HCT116 (cell line): ENCODE measurements around the gene NECAB2. TPM values are rescaled to one million over a fixed set of nuclear protein-coding genes. Genes with fewer than 3 reads are reported as not detected.

Experiments
- ATAC-seq: fragments of 200-7000 bp; cut with Tn5 transposase; 2 replicates; pipeline ENCODE4 v1.9.1; 2020; ENCODE audit warnings: mild to moderate bottlenecking, moderate library complexity
- BruUV-seq: library from RNA; stranded (reverse); fragments of 400-500 nt; replicated peaks from 2 replicates; lab custom pipeline; 2021; lab: Mats Ljungman, UMichigan
- CTCF ChIA-PET: fragments of 300-600 bp; sonication (Branson Sonifier 250); formaldehyde crosslinking; loops from one replicate; lab custom pipeline; 2021; ENCODE audit warnings: antibody characterized with exemption; lab: Charles Lee
- POLR2A ChIA-PET: fragments of 300-600, 350-600 bp; sonication (Branson Sonifier 250); formaldehyde crosslinking; loops from one replicate; lab custom pipeline; 2021; ENCODE audit warnings: antibody characterized with exemption; lab: Charles Lee
- RAD21 ChIA-PET, 2 experiments: fragments of 300-600 bp; sonication (Branson Sonifier 250); formaldehyde crosslinking; loops; one replicate each; lab custom pipeline; 2023; ENCODE audit warnings: low total read pairs in 2 of 2; ENCODE audit not compliant: uncharacterized antibody in 2 of 2, unreplicated experiment in 2 of 2, low non-redundant PET in 1 of 2; lab: Charles Lee
- DNase-seq: peaks from one replicate; pipeline ENCODE4 v3.0.0-alpha.2; 2010; ENCODE audit warnings: low read depth, low spot score
- H2AFZ ChIP-seq: fragments of 200-600 bp; shearing (Covaris generic), sonication (generic); 2 replicates; pipeline ENCODE4 v1.6.1; 2017; ENCODE audit warnings: low read depth, mixed run types, mixed read lengths, antibody characterized with exemption, low read length; ENCODE audit not compliant: poor library complexity, severe bottlenecking
- H3K27ac ChIP-seq: 2 replicates; pipeline ENCODE4 v1.5.1; 2012; ENCODE audit warnings: low read depth, low read length
- H3K27me3 ChIP-seq: fragments of 200-600 bp; sonication (generic); 2 replicates; pipeline ENCODE4 v1.6.1; 2016; ENCODE audit warnings: mixed run types, low read length, mixed read lengths; ENCODE audit not compliant: insufficient read depth
- H3K36me3 ChIP-seq, 2 experiments: fragments of 200-500 bp in 1 of 2; fragments of 200-600 bp in 1 of 2; sonication (Bioruptor generic) in 1 of 2; sonication (generic) in 1 of 2; 2 replicates each; pipeline versions ENCODE4 v1.5.1 to v1.6.1; 2014 to 2016; ENCODE audit warnings: low read length in 2 of 2, inconsistent platforms in 1 of 2, mixed read lengths in 1 of 2, mixed run types in 1 of 2; ENCODE audit not compliant: insufficient read depth in 2 of 2, control insufficient read depth in 1 of 2
- H3K4me1 ChIP-seq, 2 experiments: fragments of 200-600 bp in 1 of 2; sonication (generic) in 1 of 2; 2 replicates each; pipeline versions ENCODE4 v1.5.1 to v1.6.1; 2012 to 2017; ENCODE audit warnings: low read length in 2 of 2, inconsistent platforms in 1 of 2, mild to moderate bottlenecking in 1 of 2, mixed read lengths in 1 of 2, mixed run types in 1 of 2, moderate library complexity in 1 of 2; ENCODE audit not compliant: insufficient read depth in 2 of 2, control insufficient read depth in 1 of 2
- H3K4me2 ChIP-seq: fragments of 200-600 bp; sonication (generic); 2 replicates; pipeline ENCODE4 v1.6.1; 2017; ENCODE audit warnings: mixed run types, low read length, mixed read lengths
- H3K4me3 ChIP-seq, 2 experiments: fragments of 200-600 bp in 1 of 2; sonication (generic) in 1 of 2; replicated peaks in 1 of 2; 2 replicates each; pipeline ENCODE4 v1.5.1; 2011 to 2016; ENCODE audit warnings: low read length in 2 of 2, control low read depth in 1 of 2, low read depth in 1 of 2, mild to moderate bottlenecking in 1 of 2, mixed read lengths in 1 of 2, mixed run types in 1 of 2
- H3K79me2 ChIP-seq: fragments of 200-600 bp; sonication (generic); 2 replicates; pipeline ENCODE4 v1.6.1; 2017; ENCODE audit warnings: mild to moderate bottlenecking, mixed run types, low read length, moderate library complexity, mixed read lengths; ENCODE audit not compliant: insufficient read depth
- H3K9ac ChIP-seq: fragments of 200-600 bp; sonication (generic); 2 replicates; pipeline ENCODE4 v1.6.1; 2016; ENCODE audit warnings: low read length, mixed read lengths
- H3K9me2 ChIP-seq: fragments of 200-600 bp; sonication (generic), shearing (Covaris generic); 2 replicates; pipeline ENCODE4 v1.6.1; 2017; ENCODE audit warnings: mixed run types, mild to moderate bottlenecking, moderate library complexity; ENCODE audit not compliant: insufficient read depth
- H3K9me3 ChIP-seq, 2 experiments: fragments of 200-500 bp in 1 of 2; fragments of 200-600 bp in 1 of 2; sonication (Bioruptor generic) in 1 of 2; sonication (generic) in 1 of 2; 2 replicates each; pipeline ENCODE4 v1.6.1; 2014 to 2017; ENCODE audit warnings: low read length in 2 of 2, mixed read lengths in 2 of 2, inconsistent platforms in 1 of 2, low read depth in 1 of 2, mild to moderate bottlenecking in 1 of 2, mixed run types in 1 of 2, moderate library complexity in 1 of 2; ENCODE audit not compliant: control insufficient read depth in 1 of 2, insufficient read depth in 1 of 2
- H4K20me1 ChIP-seq: fragments of 200-600 bp; sonication (generic), shearing (Covaris generic); 2 replicates; pipeline ENCODE4 v1.6.1; 2017; ENCODE audit warnings: mixed run types, mild to moderate bottlenecking, moderate library complexity; ENCODE audit not compliant: insufficient read depth
- CBX3 ChIP-seq: IDR thresholded peaks from 2 replicates; pipeline ENCODE4 v1.6.1; 2012; ENCODE audit warnings: low read depth
- CEBPB ChIP-seq: IDR thresholded peaks from 2 replicates; pipeline ENCODE4 v1.6.1; 2012; ENCODE audit warnings: low read depth
- CTCF ChIP-seq, 3 experiments: fragments of 200-600 bp in 1 of 3; sonication (generic) in 1 of 3; IDR thresholded peaks in 2 of 3; conservative IDR thresholded peaks in 1 of 3; 2 replicates each; pipeline ENCODE4 v1.5.1; 2012 to 2017; ENCODE audit warnings: low read depth in 2 of 3, low read length in 2 of 3, antibody characterized with exemption in 1 of 3, borderline replicate concordance in 1 of 3, control low read depth in 1 of 3, mild to moderate bottlenecking in 1 of 3, mixed read lengths in 1 of 3, mixed run types in 1 of 3, moderate library complexity in 1 of 3; ENCODE audit not compliant: insufficient read depth in 1 of 3
- EGR1 ChIP-seq: IDR thresholded peaks from 2 replicates; pipeline ENCODE4 v1.6.1; 2012; ENCODE audit warnings: low read depth
- ELF1 ChIP-seq: IDR thresholded peaks from 2 replicates; pipeline ENCODE4 v1.6.1; 2012; ENCODE audit warnings: low read depth, borderline replicate concordance
- EZH2 ChIP-seq: fragments of 200-600 bp; sonication (generic); IDR thresholded peaks from 2 replicates; pipeline ENCODE4 v1.6.1; 2017; ENCODE audit warnings: antibody characterized with exemption, mixed run types
- FOSL1 ChIP-seq: IDR thresholded peaks from 2 replicates; pipeline ENCODE4 v1.6.1; 2012; ENCODE audit warnings: low read depth
- JUND ChIP-seq: IDR thresholded peaks from 2 replicates; pipeline ENCODE4 v1.6.1; 2012
- POLR2A ChIP-seq: IDR thresholded peaks from 2 replicates; pipeline ENCODE4 v1.7.0; 2011; ENCODE audit warnings: borderline replicate concordance; ENCODE audit not compliant: insufficient read depth, insufficient read length; ENCODE audit errors: extremely low read depth
- POLR2AphosphoS5 ChIP-seq: IDR thresholded peaks from 2 replicates; pipeline ENCODE4 v1.6.1; 2011; ENCODE audit warnings: mild to moderate bottlenecking, low read depth, low read length, moderate library complexity
- REST ChIP-seq: IDR thresholded peaks from 2 replicates; pipeline ENCODE4 v1.6.1; 2012; ENCODE audit warnings: low read depth
- SIN3A ChIP-seq: IDR thresholded peaks from 2 replicates; pipeline ENCODE4 v1.6.1; 2012; ENCODE audit warnings: low read depth
- SRF ChIP-seq: IDR thresholded peaks from 2 replicates; pipeline ENCODE4 v1.6.1; 2012; ENCODE audit warnings: low read depth
- TCF7L2 ChIP-seq: IDR thresholded peaks from 2 replicates; pipeline ENCODE4 v1.7.0; 2011; ENCODE audit warnings: borderline replicate concordance, inconsistent platforms; ENCODE audit not compliant: insufficient read depth, insufficient read length; ENCODE audit errors: extremely low read depth
- ZBTB33 ChIP-seq: IDR thresholded peaks from 2 replicates; pipeline ENCODE4 v1.6.1; 2011; ENCODE audit warnings: mild to moderate bottlenecking, low read length, moderate library complexity; ENCODE audit not compliant: insufficient replicate concordance; ENCODE audit errors: extremely low read depth
- ZFX ChIP-seq: fragments of 450-650 bp; IDR thresholded peaks from 2 replicates; pipeline ENCODE4 v1.6.1; 2017
- intact Hi-C: fragments of 100-400 bp; cut with micrococcal nuclease; formaldehyde crosslinking; loops from 2 replicates; pipeline ENCODE4 v1.10.0; 2022
- total RNA-seq: library from RNA; stranded (reverse); gene quantifications from one replicate; pipeline ENCODE4 v1.2.1, GENCODE V29; 2021; ENCODE audit not compliant: unreplicated experiment
- TF ChIP-seq, protein P1 (sequence below): IDR thresholded peaks from 2 replicates; pipeline ENCODE4 v1.6.1; 2012

Gene NECAB2
- total RNA-seq, 1 experiment from 2014 or later: 0.61 TPM

- Histone ChIP-seq H3K36me3 (no peaks in the 10 kb centered on the region), H3K4me1 (peaks cover 0 to 7% of the 10 kb centered on the region in 2 experiments; a peak in 1 of 4 replicates), H3K9me2 (no peaks in the 10 kb centered on the region), H3K27me3 (no peaks in the 10 kb centered on the region), H2AFZ (no peak overlapping the region), H3K9ac (no peak overlapping the region), H3K9me3 (peaks cover 2 to 5% of the 10 kb centered on the region in 2 experiments; a peak in 2 of 4 replicates), H3K27ac (no peak overlapping the region), H4K20me1 (no peaks in the 10 kb centered on the region), H3K4me2 (no peak overlapping the region), H3K4me3 (no peak overlapping the region), H3K79me2 (no peaks in the 10 kb centered on the region)
- intact Hi-C loops: no loop called here
- CTCF ChIA-PET: no interaction called here
- ATAC-seq (no peak), DNase-seq (no peak)
- RAD21 ChIA-PET: no interaction called here
- no TSS peak for BruUV-seq
- TF ChIP-seq REST (no peak), CTCF (IDR thresholded peaks at IDR 0.05 in 2 of 3, conservative IDR thresholded peaks at IDR 0.05 in 1 of 3; ENCODE audit: borderline replicate concordance in 1 of 3, insufficient read depth in 1 of 3, low read depth in 2 of 3, low read length in 2 of 3) (no peak), SIN3A (no peak), ZBTB33 (no peak), CBX3 (no peak), SRF (no peak), POLR2AphosphoS5 (no peak), TCF7L2 (no peak), JUND (no peak), EGR1 (no peak), EZH2 (no peak), FOSL1 (no peak), POLR2A (no peak), ZFX (no peak), CEBPB (no peak), ELF1 (no peak)
- TF ChIP-seq, protein P1, sequence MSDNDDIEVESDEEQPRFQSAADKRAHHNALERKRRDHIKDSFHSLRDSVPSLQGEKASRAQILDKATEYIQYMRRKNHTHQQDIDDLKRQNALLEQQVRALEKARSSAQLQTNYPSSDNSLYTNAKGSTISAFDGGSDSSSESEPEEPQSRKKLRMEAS: no peak
- POLR2A ChIA-PET: no interaction called here
Observed at GRCh38 chr16:84026606-84027005, 58.6 kb downstream of the NECAB2 start.
